GM18508 (cell line): ENCODE results near the gene PDE3B.
"Not testable (repeated sequence)": the region's sequence is repeated elsewhere in the genome, so short reads cannot be mapped to it uniquely, and the experiment has no call there.

Experiments
- ATAC-seq: cut with Tn5 transposase; IDR thresholded peaks from one replicate; pipeline ENCODE4 v1.9.1; 2021; ENCODE audit warnings: moderate number of reproducible peaks; ENCODE audit not compliant: insufficient read depth, unreplicated experiment

PDE3B gene

GRCh38 chr11:14740539-14740938 is 96.9 kb downstream of the PDE3B start:
- ATAC-seq: not testable (repeated sequence)

- no peak for ATAC-seq
These were observed 97.6 kb downstream of the PDE3B start for GRCh38 chr11:14741195-14741594.

- no peak for ATAC-seq
These were observed 99.4 kb downstream of the PDE3B start for GRCh38 chr11:14742849-14743559.

- not testable (repeated sequence) for ATAC-seq
These were observed 100.1 kb downstream of the PDE3B start for GRCh38 chr11:14743667-14744066.

- no peak for ATAC-seq
These were observed 103.3 kb downstream of the PDE3B start for GRCh38 chr11:14746857-14747395.

- no peak for ATAC-seq
These were observed 104.5 kb downstream of the PDE3B start for GRCh38 chr11:14748090-14748489.

GRCh38 chr11:14750911-14751310 is 107.3 kb downstream of the PDE3B start:
- ATAC-seq: no peak

- ATAC-seq: no peak
These were observed 108.4 kb downstream of the PDE3B start for GRCh38 chr11:14751975-14752407.

GRCh38 chr11:14755140-14755539 is 111.5 kb downstream of the PDE3B start:
- ATAC-seq: no peak

- ATAC-seq: no peak
These were observed 112.7 kb downstream of the PDE3B start for GRCh38 chr11:14756349-14756748.

- not testable (repeated sequence) for ATAC-seq
These were observed 115.9 kb downstream of the PDE3B start for GRCh38 chr11:14759300-14760012.

- ATAC-seq: no peak
These were observed 120.6 kb downstream of the PDE3B start for GRCh38 chr11:14764179-14764578.

- peak; percentile 91 for ATAC-seq
These were observed 121.2 kb downstream of the PDE3B start for GRCh38 chr11:14764579-14765527.

- ATAC-seq: no peak
These were observed 123.0 kb downstream of the PDE3B start for GRCh38 chr11:14766585-14766984.

GRCh38 chr11:14768526-14769188 is 125.1 kb downstream of the PDE3B start:
- ATAC-seq: peak; percentile 42

- no peak for ATAC-seq
These were observed 130.2 kb downstream of the PDE3B start for GRCh38 chr11:14773755-14774154.

- no peak for ATAC-seq
These were observed 131.1 kb downstream of the PDE3B start for GRCh38 chr11:14774721-14775120.

- ATAC-seq: no peak
These were observed 132.3 kb downstream of the PDE3B start for GRCh38 chr11:14775897-14776296.

- not testable (repeated sequence) for ATAC-seq
These were observed 134.9 kb downstream of the PDE3B start for GRCh38 chr11:14778460-14778859.

GRCh38 chr11:14783788-14784187 is 140.2 kb downstream of the PDE3B start:
- no peak for ATAC-seq
